PC-9 (cell line): ENCODE measurements around the gene FABP1. TPM values are rescaled to one million over a fixed set of nuclear protein-coding genes. Genes with fewer than 3 reads are reported as not detected.

Source experiments
- BruUV-seq: library from RNA; stranded (reverse); fragments of 400-500 nt; replicated peaks from 2 replicates; lab custom pipeline; 2021; lab: Mats Ljungman, UMichigan
- CTCF ChIA-PET: fragments of 300-600 bp; sonication (Branson Sonifier 250); formaldehyde crosslinking; loops from one replicate; lab custom pipeline; 2022; ENCODE audit warnings: antibody characterized with exemption; lab: Charles Lee
- POLR2A ChIA-PET: fragments of 300-600 bp; sonication (Branson Sonifier 250); formaldehyde crosslinking; loops from one replicate; lab custom pipeline; 2022; ENCODE audit warnings: antibody characterized with exemption; ENCODE audit not compliant: unreplicated experiment; lab: Charles Lee
- DNase-seq, 2 experiments: peaks; one replicate each; pipeline versions ENCODE4 v3.0.0 to v3.0.0-alpha.2; 2015 to 2022; ENCODE audit warnings: mixed read lengths in 1 of 2
- H2AFZ ChIP-seq: fragments of 200-600 bp; sonication (generic); 2 replicates; pipeline ENCODE4 v1.8.1; 2017; ENCODE audit warnings: antibody characterized with exemption
- H3F3A ChIP-seq: fragments of 200-600 bp; sonication (generic); 2 replicates; pipeline ENCODE4 v1.8.1; 2017; ENCODE audit warnings: antibody characterized with exemption, mild to moderate bottlenecking, low read depth; ENCODE audit not compliant: insufficient read depth
- H3K27ac ChIP-seq: fragments of 200-600 bp; sonication (generic); 2 replicates; pipeline ENCODE4 v1.6.1; 2016; ENCODE audit warnings: mixed run types
- H3K27me3 ChIP-seq: fragments of 200-600 bp; sonication (generic); 2 replicates; pipeline ENCODE4 v1.6.1; 2016; ENCODE audit warnings: low read depth, mixed run types; ENCODE audit not compliant: insufficient read depth
- H3K36me3 ChIP-seq: fragments of 200-600 bp; sonication (generic); 2 replicates; pipeline ENCODE4 v1.6.1; 2016; ENCODE audit warnings: low read depth, mixed run types
- H3K4me1 ChIP-seq: fragments of 200-600 bp; sonication (generic); replicated peaks from 2 replicates; pipeline ENCODE4 v1.6.1; 2016; ENCODE audit warnings: mixed run types; ENCODE audit not compliant: insufficient read depth
- H3K4me2 ChIP-seq: fragments of 200-600 bp; sonication (generic); 2 replicates; pipeline ENCODE4 v1.6.1; 2017; ENCODE audit warnings: mixed run types
- H3K4me3 ChIP-seq: fragments of 200-600 bp; sonication (generic); 2 replicates; pipeline ENCODE4 v1.6.1; 2016; ENCODE audit warnings: mixed run types
- H3K79me2 ChIP-seq: fragments of 200-600 bp; sonication (generic); 2 replicates; pipeline ENCODE4 v1.6.1; 2017; ENCODE audit warnings: low read depth, mixed run types
- H3K9me2 ChIP-seq: fragments of 200-600 bp; sonication (generic); 2 replicates; pipeline ENCODE4 v1.8.1; 2017; ENCODE audit warnings: mild to moderate bottlenecking; ENCODE audit not compliant: insufficient read depth
- H3K9me3 ChIP-seq: fragments of 200-600 bp; sonication (generic); 2 replicates; pipeline ENCODE4 v1.8.1; 2016; ENCODE audit warnings: low read depth; ENCODE audit not compliant: insufficient read depth
- H4K20me1 ChIP-seq: fragments of 200-600 bp; sonication (generic); 2 replicates; pipeline ENCODE4 v1.8.1; 2017; ENCODE audit not compliant: insufficient read depth
- EZH2 ChIP-seq: fragments of 200-600 bp; sonication (generic); IDR thresholded peaks from 2 replicates; pipeline ENCODE4 v1.8.0; 2017; ENCODE audit warnings: antibody characterized with exemption, low read depth
- intact Hi-C: fragments of 100-400 bp; cut with micrococcal nuclease; formaldehyde crosslinking; loops from one replicate; pipeline ENCODE4 v1.10.0; 2022; ENCODE audit not compliant: unreplicated experiment
- total RNA-seq: library from RNA; stranded (reverse); gene quantifications from 2 replicates; pipeline ENCODE4 v1.2.3, GENCODE V29; 2021
- TF ChIP-seq, protein P1 (sequence below): fragments of 200-600 bp; sonication (generic); conservative IDR thresholded peaks from 2 replicates; pipeline ENCODE4 v1.6.1; 2017; ENCODE audit warnings: mixed run types, antibody characterized with exemption, mild to moderate bottlenecking, moderate library complexity

FABP1 gene
- total RNA-seq, 1 experiment from 2014 or later = not detected

DNA sequence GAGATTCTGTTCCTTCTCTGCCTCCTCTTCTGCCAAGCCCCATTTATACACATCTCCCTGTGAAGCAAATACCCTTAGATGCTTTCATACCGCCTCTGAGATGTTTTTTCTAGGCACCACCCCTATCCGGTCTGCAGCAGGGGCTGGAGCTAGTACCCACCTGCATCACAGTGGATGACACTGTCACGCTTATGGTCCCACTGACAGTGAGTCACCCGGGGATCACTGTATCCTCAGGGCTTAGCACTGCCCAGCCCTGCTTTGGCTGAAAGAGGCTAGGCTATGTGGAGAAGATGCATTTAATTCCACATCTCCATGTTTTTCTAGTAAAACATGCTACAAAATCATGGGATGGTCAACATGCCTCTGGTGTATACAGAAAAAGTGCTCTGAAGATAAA is 9.9 kb downstream of the FABP1 start:
- H3K4me1 ChIP-seq = no peaks in the 10 kb centered on the region
- H4K20me1 ChIP-seq = no peaks in the 10 kb centered on the region
- H3K9me2 ChIP-seq = no peaks in the 10 kb centered on the region
- intact Hi-C loops = no loop called here
- no TSS peak for BruUV-seq
- no peak overlapping the region for H3K4me3 ChIP-seq
- H3F3A ChIP-seq = no peaks in the 10 kb centered on the region
- H3K9me3 ChIP-seq = no peaks in the 10 kb centered on the region
- H3K36me3 ChIP-seq = no peaks in the 10 kb centered on the region
- peaks cover 78% of the 10 kb centered on the region for H3K27me3 ChIP-seq
- H3K27ac ChIP-seq = no peak overlapping the region
- CTCF ChIA-PET = no interaction called here
- POLR2A ChIA-PET = no interaction called here
- no peak for DNase-seq
- no peak overlapping the region for H2AFZ ChIP-seq
- no peak overlapping the region for H3K4me2 ChIP-seq
- no peaks in the 10 kb centered on the region for H3K79me2 ChIP-seq
- TF ChIP-seq, protein P1, sequence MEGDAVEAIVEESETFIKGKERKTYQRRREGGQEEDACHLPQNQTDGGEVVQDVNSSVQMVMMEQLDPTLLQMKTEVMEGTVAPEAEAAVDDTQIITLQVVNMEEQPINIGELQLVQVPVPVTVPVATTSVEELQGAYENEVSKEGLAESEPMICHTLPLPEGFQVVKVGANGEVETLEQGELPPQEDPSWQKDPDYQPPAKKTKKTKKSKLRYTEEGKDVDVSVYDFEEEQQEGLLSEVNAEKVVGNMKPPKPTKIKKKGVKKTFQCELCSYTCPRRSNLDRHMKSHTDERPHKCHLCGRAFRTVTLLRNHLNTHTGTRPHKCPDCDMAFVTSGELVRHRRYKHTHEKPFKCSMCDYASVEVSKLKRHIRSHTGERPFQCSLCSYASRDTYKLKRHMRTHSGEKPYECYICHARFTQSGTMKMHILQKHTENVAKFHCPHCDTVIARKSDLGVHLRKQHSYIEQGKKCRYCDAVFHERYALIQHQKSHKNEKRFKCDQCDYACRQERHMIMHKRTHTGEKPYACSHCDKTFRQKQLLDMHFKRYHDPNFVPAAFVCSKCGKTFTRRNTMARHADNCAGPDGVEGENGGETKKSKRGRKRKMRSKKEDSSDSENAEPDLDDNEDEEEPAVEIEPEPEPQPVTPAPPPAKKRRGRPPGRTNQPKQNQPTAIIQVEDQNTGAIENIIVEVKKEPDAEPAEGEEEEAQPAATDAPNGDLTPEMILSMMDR = no peak
- TF ChIP-seq EZH2 = no peak

DNA sequence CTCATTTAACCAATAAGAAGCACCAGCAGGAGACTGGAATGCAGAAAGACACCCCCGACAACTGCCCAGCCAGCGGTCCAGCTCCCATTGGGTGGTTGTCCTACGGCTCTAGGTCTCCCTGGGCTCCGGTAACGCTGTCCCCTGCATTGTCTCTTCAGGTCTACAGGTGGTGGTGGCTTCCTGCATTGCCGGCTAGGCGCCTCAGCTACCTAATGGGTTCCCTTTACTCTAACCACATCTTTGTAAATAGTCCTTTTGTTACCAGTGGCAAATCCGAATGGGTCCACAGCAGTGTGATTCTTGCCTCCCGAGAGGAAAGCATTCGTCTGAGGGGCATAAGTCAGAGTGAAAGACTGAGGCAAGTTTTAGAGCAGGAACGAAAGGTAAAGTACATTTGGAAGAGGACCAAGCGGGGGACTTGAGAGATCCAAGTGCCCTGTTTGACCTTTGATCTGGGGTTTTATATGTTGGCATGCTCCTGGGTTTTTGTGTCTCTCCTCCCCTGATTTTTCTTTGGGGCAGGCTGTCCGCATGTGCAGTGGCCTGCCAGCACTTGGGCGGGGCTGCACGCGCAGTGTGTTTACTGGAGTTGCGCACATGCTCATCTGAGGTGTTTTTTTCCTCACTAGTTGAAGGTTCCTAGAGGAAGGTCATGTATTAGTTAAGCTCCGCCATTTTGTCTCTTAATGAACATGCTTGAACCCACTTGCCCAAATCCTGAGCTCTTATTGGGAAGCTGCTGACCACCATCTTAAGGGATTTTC is 11.0 kb downstream of the FABP1 start:
- Histone ChIP-seq H3K9me3 (no peaks in the 10 kb centered on the region), H3F3A (no peaks in the 10 kb centered on the region), H3K4me3 (no peak overlapping the region), H3K9me2 (no peaks in the 10 kb centered on the region), H3K4me1 (no peaks in the 10 kb centered on the region), H3K4me2 (no peak overlapping the region), H3K27me3 (peaks cover 82% of the 10 kb centered on the region), H3K27ac (no peak overlapping the region), H3K79me2 (no peaks in the 10 kb centered on the region), H4K20me1 (no peaks in the 10 kb centered on the region), H2AFZ (no peak overlapping the region), H3K36me3 (no peaks in the 10 kb centered on the region)
- intact Hi-C loops = no loop called here
- no TSS peak for BruUV-seq
- CTCF ChIA-PET = no interaction called here
- TF ChIP-seq EZH2 = no peak
- TF ChIP-seq, protein P1 = no peak
- DNase-seq = no peak
- POLR2A ChIA-PET = no interaction called here

DNA sequence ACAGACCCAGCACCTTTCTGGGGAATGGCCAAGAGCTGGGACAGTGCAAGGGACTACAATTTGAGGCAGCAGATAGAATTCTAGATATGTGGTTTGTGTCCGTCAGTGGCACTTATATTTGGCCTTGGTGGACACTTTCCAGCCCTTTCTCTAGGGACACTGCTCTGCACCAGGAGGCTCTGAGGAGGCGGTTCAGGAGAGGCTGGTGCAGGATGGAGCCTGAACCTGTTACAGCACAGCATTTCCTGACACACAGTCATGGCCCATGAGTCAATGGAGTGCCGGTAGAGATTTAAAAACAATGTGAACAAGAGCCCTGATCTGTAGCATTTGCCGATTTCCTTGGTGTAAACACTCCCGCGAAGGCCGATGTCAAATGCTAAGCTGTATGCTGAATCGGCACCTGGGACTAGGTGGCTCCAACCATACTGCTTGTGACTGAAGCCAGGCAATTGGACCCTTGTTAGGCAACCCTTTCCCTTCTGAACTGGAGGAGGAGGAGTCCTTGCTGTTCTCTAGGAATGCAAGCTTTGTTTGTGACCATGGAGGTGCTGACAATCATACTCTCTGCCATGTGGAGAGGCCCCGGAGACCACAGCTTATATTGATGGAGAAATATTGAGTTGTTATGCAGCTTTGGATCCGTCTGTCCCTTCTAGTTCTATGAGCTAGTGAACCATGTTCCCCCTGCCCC is 11.9 kb downstream of the FABP1 start:
- Histone ChIP-seq H3K4me2 (no peak overlapping the region), H2AFZ (no peak overlapping the region), H3K4me1 (no peaks in the 10 kb centered on the region), H4K20me1 (no peaks in the 10 kb centered on the region), H3K36me3 (no peaks in the 10 kb centered on the region), H3K9me2 (no peaks in the 10 kb centered on the region), H3K27ac (no peak overlapping the region), H3K4me3 (no peak overlapping the region), H3K9me3 (no peaks in the 10 kb centered on the region), H3K79me2 (no peaks in the 10 kb centered on the region), H3K27me3 (peaks cover 78% of the 10 kb centered on the region), H3F3A (no peaks in the 10 kb centered on the region)
- intact Hi-C loops = no loop called here
- ChIA-PET CTCF (no interaction called here), POLR2A (no interaction called here)
- DNase-seq = no peak
- no peak for TF ChIP-seq EZH2
- TF ChIP-seq, protein P1 = no peak
- no TSS peak for BruUV-seq
